ENCODE measurements around the gene GSTM2. TPM values are rescaled to one million over a fixed set of nuclear protein-coding genes. Genes with fewer than 3 reads are reported as not detected.

The GSTM2 gene
- total RNA-seq, 4 donors from 2014 or later: 27.0 to 87.5 (median 57.2) TPM

GRCh38 chr1:109622895-109623294 is 45.0 kb upstream of the GSTM2 start:
- intact Hi-C loops (cut with DNase I; ENCODE audit: low total_unique reads): no loop called here
- H3K36me3 ChIP-seq: no peaks in the 10 kb centered on the region
- no peaks in the 10 kb centered on the region for H3K27me3 ChIP-seq
- no peak overlapping the region for H3K4me3 ChIP-seq
- in situ Hi-C loops (cut with MboI; ENCODE audit: low pct_ligation_motif_present in 1 of 4, low pct_unique_long_range_greater_than_20kb in 1 of 4, low sequenced_read_pairs in 3 of 4): loop anchor here in 2 of 4 donors (5.0 to 10.0 kb wide), 2 partner anchors 76 to 78 kb away; partner anchors contain the start of gene GNAI3 (in 2 of the 2)
- no peak for DNase-seq
- H3K4me1 ChIP-seq: peaks cover 9 to 48% (median 30%) of the 10 kb centered on the region in 4 donors
- H3K27ac ChIP-seq: no peak overlapping the region
- no peaks in the 10 kb centered on the region for H3K9me3 ChIP-seq
- no peak for TF ChIP-seq POLR2AphosphoS5 (IDR thresholded peaks at IDR 0.05)
- no peak for TF ChIP-seq CTCF (IDR thresholded peaks at IDR 0.05)
- TF ChIP-seq EP300 (IDR thresholded peaks at IDR 0.05; ENCODE audit: low read depth): no peak
- no peak for TF ChIP-seq POLR2A (IDR thresholded peaks at IDR 0.05)
- 97% methylated on average over 3 of the region's 3 CpGs; no CpG with 5 or more reads in 1 of the 2 donors for WGBS, 2 donors (ENCODE audit: low coverage in 1 of 2)

DNA sequence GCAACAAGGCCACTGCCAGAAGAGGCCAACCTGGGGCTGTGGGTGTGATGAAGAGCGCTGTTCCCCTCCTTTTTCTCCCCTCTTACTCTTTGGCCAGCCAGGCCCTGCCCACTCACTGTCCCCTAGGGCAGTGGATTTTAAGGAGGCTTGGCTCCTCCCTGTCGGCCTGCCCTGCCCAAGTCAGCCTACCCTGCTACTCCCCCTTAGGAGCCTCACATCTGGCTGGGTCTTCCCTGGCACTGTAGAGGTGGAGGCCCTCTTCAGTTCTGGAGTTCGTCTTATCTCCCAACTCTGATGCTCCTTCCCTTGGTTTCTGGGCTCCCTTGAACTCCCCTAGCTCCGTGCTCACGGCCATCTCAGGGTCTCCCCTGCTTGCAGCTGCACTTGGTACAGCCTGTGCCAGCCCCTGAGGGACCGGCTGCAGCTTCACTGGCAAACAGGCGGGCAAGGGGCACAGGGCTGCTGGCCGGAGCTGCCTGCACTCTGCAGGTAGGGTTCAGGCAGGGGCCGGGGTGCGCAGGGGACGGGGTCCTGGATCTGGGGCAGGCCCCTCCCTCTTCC is 44.2 kb upstream of the GSTM2 start:
- peak overlapping the region in 2 of 4 donors; percentile 7 to 29 for H3K27ac ChIP-seq
- H3K9me3 ChIP-seq: no peaks in the 10 kb centered on the region
- in situ Hi-C loops (cut with MboI; ENCODE audit: low pct_ligation_motif_present in 1 of 4, low pct_unique_long_range_greater_than_20kb in 1 of 4, low sequenced_read_pairs in 3 of 4) (loop anchor here in 2 of 4 donors (5.0 to 10.0 kb wide), 2 partner anchors 76 to 79 kb away; partner anchors contain the start of gene GNAI3 (in 2 of the 2)), intact Hi-C loops (cut with DNase I; ENCODE audit: low total_unique reads) (no loop called here)
- no peak for TF ChIP-seq EP300 (IDR thresholded peaks at IDR 0.05; ENCODE audit: low read depth)
- TF ChIP-seq POLR2A (IDR thresholded peaks at IDR 0.05): no peak
- no peak for TF ChIP-seq CTCF (IDR thresholded peaks at IDR 0.05)
- TF ChIP-seq POLR2AphosphoS5 (IDR thresholded peaks at IDR 0.05): no peak
- peaks cover 8 to 42% (median 26%) of the 10 kb centered on the region in 4 donors for H3K4me1 ChIP-seq
- no peak for DNase-seq
- 89% methylated on average over 11 of the region's 11 CpGs; no CpG with 5 or more reads in 1 of the 2 donors for WGBS, 2 donors (ENCODE audit: low coverage in 1 of 2)
- H3K4me3 ChIP-seq: no peak overlapping the region
- H3K36me3 ChIP-seq: no peaks in the 10 kb centered on the region
- no peaks in the 10 kb centered on the region for H3K27me3 ChIP-seq

DNA sequence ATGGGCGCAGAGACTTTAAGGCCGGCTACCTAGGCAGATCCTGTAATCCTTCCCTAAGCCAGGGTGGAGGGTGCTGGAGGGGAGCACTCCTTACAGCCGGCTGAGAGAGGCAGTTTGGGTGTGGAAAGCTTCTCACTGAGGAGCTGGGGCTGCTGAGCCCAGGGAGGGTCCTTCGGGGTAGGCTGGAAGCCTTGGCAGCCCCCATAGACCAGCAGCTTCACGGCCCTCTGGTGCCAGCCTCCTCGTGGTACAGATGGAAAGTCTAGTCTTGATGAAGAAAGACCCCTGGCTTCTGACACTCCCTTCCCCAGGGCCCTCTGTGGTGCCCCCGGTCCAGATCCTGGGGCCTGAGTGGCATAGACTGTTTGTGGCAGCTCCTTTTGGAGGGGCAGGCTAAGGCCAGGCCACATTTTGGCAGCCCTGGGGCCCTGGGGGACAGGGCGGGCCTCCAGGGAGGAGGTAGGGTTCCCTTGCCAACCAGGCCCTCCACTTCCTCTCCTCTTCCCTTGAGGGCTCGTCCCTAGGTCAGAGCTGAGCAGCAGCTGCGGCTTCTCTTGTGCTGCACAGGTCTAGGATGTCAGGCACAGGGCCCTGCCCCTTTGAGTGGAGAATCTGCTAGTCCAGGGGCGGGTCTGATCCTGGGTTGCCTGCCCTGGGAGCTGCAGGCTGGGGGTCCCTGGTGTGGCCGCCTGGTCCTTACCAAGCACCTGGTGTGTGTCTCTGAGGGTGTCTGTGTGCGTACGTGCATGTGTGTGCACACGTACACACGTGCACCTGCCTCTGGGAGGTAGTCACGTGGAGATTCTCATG is 43.5 kb upstream of the GSTM2 start:
- TF ChIP-seq POLR2AphosphoS5 (IDR thresholded peaks at IDR 0.05) (no peak), EP300 (IDR thresholded peaks at IDR 0.05; ENCODE audit: low read depth) (no peak), POLR2A (IDR thresholded peaks at IDR 0.05) (no peak), CTCF (IDR thresholded peaks at IDR 0.05) (no peak)
- peak overlapping the region in 1 of 4 donors; percentile 8 for H3K27ac ChIP-seq
- H3K36me3 ChIP-seq: no peaks in the 10 kb centered on the region
- H3K4me1 ChIP-seq: peaks cover 4 to 35% (median 19%) of the 10 kb centered on the region in 4 donors
- H3K4me3 ChIP-seq: no peak overlapping the region
- H3K9me3 ChIP-seq: no peaks in the 10 kb centered on the region
- in situ Hi-C loops (cut with MboI; ENCODE audit: low pct_ligation_motif_present in 1 of 4, low pct_unique_long_range_greater_than_20kb in 1 of 4, low sequenced_read_pairs in 3 of 4): loop anchor here in 2 of 4 donors (5.0 to 10.0 kb wide), 2 partner anchors 77 to 80 kb away; partner anchors contain the start of gene GNAI3 (in 2 of the 2)
- 77% methylated on average over 15 of the region's 17 CpGs; no CpG with 5 or more reads in 1 of the 2 donors for WGBS, 2 donors (ENCODE audit: low coverage in 1 of 2)
- DNase-seq: no peak
- intact Hi-C loops (cut with DNase I; ENCODE audit: low total_unique reads): loop anchor here (5.0 kb wide), 1 partner anchor 77 kb away; the partner anchor contains the start of gene GNAI3
- H3K27me3 ChIP-seq: no peaks in the 10 kb centered on the region

DNA sequence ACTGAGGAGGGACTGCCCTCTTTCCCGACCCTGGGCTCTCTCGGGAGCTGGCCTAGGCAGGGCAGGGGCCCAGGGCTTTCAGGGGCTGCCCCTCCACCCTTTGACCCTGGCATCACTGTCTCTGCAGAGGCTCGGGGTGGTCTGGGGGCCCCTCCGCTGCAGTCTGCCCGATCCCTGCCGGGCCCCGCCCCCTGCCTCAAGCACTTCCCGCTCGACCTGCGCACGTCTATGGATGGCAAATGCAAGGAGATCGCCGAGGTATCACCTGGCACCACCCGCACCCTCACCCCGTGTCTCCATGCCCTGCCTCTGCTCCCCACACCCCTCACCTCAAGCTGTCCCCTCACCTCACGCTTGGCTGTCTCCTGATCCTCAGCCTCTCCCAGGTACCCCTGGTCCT is 42.7 kb upstream of the GSTM2 start:
- no peak for DNase-seq
- in situ Hi-C loops (cut with MboI; ENCODE audit: low pct_ligation_motif_present in 1 of 4, low pct_unique_long_range_greater_than_20kb in 1 of 4, low sequenced_read_pairs in 3 of 4) (loop anchor here in 1 of 4 donors (10.0 kb wide), 1 partner anchor 80 kb away; the partner anchor contains the start of gene GNAI3), intact Hi-C loops (cut with DNase I; ENCODE audit: low total_unique reads) (loop anchor here (5.0 kb wide), 1 partner anchor 78 kb away; the partner anchor contains the start of gene GNAI3)
- Histone ChIP-seq H3K27ac (no peak overlapping the region), H3K4me1 (peaks cover 4 to 34% (median 16%) of the 10 kb centered on the region in 4 donors), H3K27me3 (no peaks in the 10 kb centered on the region), H3K36me3 (no peaks in the 10 kb centered on the region), H3K4me3 (no peak overlapping the region), H3K9me3 (no peaks in the 10 kb centered on the region)
- 90 to 100% methylated on average over 1 to 15 of the region's 16 CpGs for WGBS, 2 donors (ENCODE audit: low coverage in 1 of 2)
- no peak for TF ChIP-seq POLR2AphosphoS5 (IDR thresholded peaks at IDR 0.05)
- no peak for TF ChIP-seq EP300 (IDR thresholded peaks at IDR 0.05; ENCODE audit: low read depth)
- TF ChIP-seq POLR2A (IDR thresholded peaks at IDR 0.05): no peak
- no peak for TF ChIP-seq CTCF (IDR thresholded peaks at IDR 0.05)
